Fibroblast of skin of back (primary cell): ENCODE data around the gene ARL4A.

Experiments used
- DNase-seq: peaks from one replicate; pipeline ENCODE4 v3.0.0-alpha.2; 2013

ARL4A gene

DNA sequence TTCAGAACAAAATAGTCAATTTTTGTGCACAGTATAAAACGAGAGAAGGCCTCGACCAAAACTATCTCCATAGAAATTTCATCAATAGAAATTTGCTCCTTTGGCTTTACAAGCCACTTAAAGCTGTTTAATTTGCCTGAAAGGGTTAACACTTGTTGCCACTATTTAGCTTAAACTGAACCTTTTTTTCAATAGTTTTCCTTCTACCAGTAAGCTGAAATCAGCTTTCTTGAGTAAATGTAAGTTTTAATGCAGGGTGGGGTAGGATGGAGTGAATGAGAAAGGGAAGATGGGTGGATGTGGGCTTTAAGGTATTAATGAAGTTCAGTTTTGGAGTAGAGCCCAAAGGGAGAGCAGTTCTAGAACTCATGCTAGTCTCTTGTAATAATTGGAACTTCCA, 39.5 kb downstream of the ARL4A start:
- DNase-seq = no peak

DNA sequence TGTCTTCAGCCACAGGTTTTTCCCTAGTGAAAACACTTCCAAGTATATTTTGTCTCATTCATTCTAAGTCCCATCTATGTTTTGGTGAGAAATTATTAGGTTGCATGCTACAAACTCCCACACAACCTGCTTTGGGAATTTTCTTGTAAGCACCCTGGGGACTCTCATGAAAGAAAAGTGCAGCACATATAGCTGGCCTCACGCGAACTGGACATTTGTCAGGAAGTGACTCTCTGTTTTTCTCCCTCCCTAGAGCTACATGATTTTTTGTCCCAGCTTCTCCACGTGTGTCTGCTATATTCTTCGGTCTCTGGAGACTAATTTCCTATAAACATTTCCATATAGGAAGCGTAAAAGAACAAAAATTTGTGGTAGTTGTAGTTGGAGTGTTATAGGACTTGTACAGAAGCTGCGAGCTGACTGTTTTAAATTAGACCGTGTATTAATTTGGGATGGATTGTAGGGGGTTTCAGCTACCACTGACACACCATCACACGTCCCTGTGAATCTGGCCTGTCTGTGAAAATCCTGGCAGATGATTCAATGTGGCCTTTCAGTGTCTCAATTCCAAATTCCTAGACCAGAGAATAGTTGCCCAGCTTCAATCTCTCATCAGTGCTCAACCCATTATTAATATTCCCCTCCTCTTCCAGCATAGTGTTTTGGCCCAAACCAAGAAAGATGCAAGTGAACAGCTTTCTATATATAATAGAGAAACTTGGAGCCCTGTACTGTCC, 40.2 kb downstream of the ARL4A start:
- peak; percentile 61 for DNase-seq

DNA sequence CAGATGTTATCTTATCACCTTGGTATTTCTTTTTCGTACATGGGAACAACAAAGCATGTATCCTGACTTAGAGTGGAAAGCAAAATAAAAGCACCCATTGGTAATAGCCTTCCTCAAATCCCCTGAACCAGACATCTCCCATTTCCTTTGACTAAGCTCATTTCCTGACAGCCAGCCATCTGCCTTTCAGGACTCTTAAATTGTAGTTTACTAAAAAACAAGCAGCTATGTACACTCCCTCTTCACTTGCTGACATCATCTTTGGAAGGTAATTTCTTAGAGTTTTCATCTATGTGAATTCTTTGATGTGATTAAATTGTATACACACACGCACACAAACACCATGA, 40.7 kb downstream of the ARL4A start:
- DNase-seq = no peak

GRCh38 chr7:12729112-12729511, 41.7 kb downstream of the ARL4A start:
- DNase-seq = peak; percentile 49

- no peak for DNase-seq
These were observed 43.1 kb downstream of the ARL4A start for GRCh38 chr7:12730523-12730922.

DNA sequence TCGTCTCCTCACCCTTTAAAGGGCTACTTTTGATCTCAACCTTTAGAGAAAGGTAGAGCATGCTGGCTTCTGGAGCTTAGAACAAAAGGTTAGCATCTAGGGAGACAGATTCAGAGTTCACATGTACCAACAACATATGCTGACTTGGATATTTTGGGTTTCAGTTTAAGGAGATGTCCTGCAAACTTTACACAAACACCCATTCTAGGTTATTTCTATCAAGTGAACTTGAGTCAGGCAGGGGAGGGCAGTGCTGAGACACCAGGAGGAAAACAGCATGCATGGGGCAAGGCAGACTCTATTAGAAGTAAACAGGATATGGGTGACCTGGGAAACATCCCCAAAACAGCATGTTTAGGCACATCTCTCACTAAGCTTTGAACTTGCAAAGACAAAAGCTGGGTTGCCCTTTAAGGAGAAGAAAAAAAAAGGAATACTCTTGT, 43.8 kb downstream of the ARL4A start:
- no peak for DNase-seq

GRCh38 chr7:12731775-12732174, 44.3 kb downstream of the ARL4A start:
- no peak for DNase-seq

DNA sequence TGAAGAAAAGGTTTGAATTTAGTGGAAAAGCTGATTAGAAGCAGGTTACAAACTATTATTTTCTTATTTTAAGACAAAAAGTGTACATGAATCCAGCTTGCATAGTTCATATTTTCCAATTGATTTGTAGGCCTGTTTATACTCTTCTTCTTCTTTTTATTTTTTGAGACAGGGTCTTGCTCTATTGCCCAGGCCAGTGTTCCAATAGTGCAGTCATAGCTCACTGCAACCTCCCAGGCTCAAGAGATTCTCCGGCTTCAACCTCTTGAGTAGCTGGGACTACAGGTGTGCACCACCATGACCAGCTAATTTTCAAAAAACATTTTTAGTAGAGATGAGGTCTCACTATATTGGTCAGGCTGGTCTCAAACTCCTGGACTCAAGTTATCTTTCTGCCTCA, 45.0 kb downstream of the ARL4A start:
- DNase-seq = no peak

GRCh38 chr7:12735923-12736322, 48.5 kb downstream of the ARL4A start:
- no peak for DNase-seq

DNA sequence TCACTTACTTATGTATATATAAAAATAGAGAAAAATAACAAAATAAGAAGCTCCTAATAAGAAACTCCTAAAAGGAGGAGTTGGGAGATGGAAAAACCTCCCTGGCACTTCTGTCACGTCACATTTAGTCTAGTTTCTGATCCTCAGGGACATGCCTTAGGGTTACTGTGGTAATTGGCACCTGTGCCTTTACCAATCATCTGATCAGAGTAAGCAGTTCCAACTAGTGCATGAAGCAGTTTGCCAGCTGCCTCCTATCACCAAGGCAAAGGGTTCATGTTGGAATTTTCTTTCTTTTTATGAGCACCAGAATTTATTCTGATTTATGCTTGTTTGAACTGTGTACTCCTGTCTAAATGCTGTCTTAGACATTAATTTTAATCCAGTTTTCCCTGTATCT, 49.9 kb downstream of the ARL4A start:
- no peak for DNase-seq

GRCh38 chr7:12737836-12738235, 50.4 kb downstream of the ARL4A start:
- DNase-seq = no peak

DNA sequence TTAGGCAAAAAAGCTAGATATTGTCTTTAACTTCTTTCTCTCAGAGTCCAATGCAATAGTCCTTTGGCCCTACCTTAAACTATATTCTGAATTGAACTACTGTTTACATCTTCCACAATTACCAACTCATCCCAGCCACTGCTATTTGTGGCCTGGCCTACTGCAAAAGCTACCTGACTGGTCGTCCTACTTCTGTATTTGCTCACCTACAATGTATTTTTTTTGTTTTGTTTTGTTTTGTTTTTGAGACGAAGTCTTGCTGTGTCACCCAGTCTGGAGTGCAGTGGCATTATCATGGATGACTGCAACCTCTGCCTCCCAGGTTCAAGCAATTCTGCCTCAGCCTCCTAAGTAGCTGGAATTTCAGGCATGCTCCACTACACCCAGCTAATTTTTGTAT, 51.2 kb downstream of the ARL4A start:
- no peak for DNase-seq
